HG03039 (cell line): ENCODE results near the gene ME3.

Experiments
- ATAC-seq: cut with Tn5 transposase; IDR thresholded peaks from one replicate; pipeline ENCODE4 v1.9.1; 2021; ENCODE audit warnings: mild to moderate bottlenecking, moderate library complexity; ENCODE audit not compliant: unreplicated experiment

The ME3 gene

DNA sequence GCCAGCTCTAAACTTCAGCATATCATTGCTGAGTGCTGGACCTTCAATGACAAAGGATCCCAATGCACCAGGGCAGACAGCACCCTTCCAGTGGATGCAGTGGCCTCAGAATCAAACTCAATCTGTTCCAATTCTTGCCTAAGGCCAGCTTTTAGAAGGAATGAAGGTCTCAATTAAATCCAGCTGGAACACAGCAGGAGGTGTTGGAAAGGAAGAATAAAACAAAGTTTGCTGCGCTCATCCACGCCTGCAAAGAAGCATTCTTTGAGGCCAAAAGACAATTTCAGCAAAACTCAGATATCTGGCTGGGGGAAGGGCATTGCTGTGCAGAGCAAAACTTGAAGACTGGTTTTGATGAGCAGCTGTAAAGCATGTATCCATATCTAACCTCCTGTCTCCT, 177.1 kb downstream of the ME3 start:
- no peak for ATAC-seq

DNA sequence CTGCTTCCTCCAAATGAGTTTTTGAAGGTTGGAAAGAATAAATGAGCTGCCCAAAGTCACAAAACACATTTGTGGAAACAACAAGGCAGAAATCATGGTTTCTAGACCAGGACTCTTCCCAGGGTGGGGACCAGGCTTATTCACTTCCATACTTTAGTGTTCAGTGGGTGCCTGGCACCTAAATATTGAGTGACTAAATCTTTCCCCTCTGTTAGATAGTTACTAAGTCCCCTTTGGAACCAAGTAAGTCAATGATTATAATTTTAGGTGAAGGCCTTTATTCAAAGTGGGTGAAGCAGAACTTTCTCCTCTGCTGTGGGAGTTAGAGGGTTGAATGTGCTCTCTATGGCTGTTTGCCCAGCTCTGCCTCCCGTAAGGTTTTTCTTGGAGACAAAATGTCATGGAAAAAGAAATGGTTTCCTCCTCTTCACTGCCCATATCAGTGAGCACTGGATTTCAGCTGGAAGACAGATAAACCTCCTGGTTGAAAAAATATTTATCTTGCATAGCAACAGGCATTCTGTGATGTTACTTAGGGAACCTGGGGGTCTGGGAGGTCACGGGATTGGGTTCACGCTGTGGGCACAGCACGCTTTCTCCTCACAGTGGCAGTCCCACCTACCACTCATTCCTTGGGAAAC, 179.9 kb downstream of the ME3 start:
- ATAC-seq, result no peak

DNA sequence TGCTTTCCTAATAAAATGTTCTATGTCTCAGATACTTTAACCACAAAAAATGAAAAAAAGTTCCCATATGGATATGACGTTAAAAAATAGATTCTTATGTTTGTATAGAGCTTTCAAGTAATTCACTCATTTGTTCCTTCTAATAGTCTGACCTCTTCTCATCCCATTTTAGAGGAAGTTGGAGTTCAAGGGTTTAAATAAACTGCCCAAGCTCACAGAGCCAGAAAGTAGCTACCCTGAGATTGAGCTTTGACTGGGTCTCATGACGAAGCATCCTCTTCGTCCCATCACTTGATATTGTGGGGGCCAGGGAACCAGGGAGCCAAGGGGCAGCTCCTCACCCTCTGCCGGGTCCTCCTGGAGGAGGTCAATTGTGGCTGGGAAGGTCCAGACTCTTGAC, 181.4 kb downstream of the ME3 start:
- no peak for ATAC-seq

DNA sequence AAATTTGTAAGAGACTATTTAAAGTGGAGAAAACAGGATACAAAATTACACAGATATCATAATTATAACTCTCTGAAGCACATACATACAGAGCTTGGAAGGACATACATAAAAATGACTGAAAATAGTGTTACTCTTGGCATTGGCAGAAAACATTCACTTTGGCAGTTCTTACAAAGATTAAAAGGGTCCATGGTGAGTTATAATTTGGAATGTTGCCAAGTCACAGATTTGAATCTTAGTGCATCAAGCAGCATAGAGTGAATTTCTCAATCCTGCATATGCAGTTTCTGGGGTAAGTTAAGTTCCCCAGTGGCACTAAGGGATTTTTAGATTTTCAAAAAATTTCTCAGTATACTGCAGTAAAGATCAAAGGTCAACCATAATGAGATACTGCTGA, 181.8 kb downstream of the ME3 start:
- no peak for ATAC-seq

DNA sequence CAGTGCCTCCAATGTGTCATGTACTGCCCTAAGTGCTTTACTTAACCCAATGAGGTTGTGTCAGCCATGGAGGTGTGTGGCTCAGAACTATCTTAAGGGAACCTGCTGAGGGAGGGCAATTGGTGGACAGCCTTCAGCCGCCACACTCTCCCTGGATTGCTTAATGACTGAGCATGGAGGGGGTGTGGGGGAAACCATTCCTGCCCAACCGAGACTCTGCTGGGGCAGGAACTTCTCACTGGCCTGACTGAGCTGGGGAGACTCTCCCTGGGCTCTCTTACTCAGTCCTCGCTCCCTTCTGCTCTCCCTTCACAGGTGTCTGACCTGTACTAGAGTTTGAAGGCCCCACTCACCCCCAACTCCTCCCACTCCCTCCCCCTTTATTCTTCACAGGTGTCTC, 183.0 kb downstream of the ME3 start:
- no peak for ATAC-seq

DNA sequence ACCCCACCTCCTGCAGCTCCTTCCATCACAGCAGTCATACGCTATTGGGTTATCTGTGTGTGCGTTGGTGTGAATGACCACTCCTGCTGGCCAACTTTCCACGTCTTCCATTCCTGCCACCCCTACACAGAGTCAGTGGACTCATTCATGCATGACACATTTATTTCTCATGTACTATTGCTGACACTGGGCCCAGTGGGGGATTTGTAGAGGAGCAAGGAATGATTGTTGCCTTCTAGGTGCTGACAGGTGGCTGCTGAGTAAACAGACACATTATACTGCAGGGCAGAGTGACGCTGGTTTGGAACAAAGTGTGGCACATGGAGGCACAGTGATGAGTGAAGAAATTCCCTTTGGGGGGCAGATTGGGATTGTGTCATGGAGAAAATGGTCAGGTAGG, 183.9 kb downstream of the ME3 start:
- ATAC-seq, result no peak

DNA sequence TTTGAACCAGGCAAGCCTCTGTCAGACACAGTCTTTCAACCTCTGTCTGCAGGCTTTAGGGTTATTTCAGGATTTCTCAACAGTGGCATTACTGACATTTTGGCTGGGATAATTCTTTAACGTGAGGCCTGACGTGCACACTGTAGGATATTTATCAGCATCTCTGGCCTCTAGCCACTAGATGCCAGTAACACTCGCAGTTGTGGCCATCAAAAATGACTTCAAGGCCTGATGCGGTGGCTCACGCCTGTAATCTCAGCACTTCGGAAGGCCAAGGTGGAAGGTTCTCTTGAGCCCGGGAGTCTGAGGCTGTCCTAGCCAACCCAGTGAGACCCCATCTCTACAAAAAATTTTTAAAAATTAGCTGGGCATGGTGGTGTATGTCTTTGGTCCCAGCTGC, 184.7 kb downstream of the ME3 start:
- no peak for ATAC-seq

DNA sequence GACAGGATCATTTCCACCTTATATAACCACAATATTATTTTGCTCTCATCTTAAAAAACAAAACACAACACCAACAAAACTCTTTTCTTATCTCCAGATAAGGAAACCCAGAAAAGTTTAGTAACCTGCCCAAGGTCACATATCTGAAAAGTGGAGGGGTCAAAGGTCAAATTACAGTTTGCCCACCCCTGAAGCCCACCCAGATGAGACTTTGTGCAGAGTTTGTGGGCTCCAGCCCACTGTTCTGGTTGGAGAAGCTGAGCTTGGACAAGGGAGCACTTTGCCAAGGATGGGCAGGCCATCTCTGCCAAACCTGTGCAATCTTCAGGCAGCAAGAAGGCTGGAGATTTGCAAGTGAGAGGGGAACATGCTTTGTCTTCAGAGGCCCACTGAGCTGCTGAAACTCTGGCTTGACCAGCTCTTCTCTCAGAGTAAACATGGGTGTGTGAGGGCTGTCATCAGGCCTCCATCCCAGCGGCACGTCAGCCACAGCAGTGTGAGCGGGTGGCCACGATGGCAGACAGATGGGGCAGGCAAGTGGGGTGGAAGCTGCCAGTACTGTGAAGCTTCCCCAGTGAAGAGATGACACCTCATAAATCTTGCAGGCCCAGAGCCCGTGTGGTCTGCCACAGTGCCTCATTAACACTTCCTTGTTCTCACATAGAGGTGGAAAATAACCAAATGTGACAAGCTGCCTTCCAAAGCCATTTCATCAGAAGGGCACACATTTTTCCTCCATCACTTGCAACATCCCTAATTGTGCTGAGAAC, 186.0 kb downstream of the ME3 start:
- ATAC-seq, result no peak

DNA sequence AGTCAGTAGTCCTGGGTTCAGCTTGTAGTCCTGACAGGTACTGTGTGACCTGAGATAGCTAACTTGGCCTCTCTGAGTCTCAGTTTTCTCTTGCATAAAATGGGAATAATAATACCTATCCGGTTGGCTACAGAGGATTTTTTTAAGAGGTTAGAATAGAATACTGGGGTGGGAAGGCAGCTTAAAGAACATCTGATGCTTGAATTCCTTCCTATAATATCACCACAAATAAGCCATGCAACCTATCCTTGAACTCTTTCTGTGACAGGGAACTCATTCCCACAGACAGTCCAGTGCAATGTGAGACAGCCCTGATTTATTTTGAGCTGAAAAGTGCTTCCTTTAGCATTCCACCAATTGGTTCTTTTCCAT, 187.6 kb downstream of the ME3 start:
- ATAC-seq, result no peak

DNA sequence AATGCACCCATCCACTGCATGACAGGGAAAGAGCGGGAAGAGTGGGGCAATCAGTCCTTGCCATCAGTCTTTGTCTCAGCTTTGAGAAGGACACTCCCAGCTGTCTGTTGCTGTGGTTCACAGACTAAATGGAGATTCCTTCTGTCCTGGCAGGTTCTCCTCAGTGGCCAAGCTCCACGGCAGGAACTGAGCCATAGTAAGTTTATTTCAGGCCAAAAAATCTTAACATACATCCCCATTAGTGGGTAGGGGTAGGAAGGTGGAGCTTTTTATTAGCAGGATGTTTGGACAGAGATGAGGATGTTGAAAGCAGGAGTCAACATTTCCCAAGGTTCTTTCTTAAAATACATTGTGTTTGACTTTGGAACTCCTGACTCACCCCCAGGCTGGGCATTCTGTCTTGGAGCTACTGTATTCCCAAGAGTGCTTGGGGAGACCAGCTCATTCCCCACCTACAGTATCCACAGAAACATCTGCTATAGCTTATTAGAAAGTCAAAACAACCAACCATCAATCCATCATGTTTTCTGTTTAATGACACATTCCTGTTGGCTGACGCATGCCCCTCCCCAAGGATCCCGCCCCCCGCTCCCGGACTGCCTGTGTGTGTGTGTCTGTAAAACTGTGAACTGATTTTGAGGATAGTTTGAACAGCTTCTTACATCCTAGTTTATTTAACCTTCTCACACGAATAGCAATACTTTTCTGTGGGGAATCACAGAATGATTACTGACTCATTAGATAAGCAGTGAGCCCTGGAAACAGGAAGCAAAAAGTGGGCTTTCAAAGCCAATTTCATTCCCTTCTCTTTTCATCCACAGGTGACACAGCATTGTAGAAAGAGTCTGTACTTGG, 188.2 kb downstream of the ME3 start:
- ATAC-seq, result no peak

DNA sequence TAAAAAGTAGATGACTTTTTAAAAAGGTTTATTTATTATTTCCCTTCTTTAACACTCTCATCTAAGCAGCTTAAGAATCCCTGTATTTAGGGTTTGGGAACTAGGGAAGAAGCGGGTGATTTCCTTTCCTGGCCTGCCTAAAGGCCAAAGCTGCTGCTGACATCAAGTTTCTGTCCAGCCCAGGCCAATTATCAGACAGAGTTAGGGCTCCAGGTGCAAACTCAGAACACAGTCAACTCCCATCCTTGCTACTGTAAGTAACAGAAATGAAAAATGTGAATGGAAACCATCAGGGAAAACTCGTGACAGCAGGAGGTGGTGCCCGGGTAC, 188.8 kb downstream of the ME3 start:
- no peak for ATAC-seq

DNA sequence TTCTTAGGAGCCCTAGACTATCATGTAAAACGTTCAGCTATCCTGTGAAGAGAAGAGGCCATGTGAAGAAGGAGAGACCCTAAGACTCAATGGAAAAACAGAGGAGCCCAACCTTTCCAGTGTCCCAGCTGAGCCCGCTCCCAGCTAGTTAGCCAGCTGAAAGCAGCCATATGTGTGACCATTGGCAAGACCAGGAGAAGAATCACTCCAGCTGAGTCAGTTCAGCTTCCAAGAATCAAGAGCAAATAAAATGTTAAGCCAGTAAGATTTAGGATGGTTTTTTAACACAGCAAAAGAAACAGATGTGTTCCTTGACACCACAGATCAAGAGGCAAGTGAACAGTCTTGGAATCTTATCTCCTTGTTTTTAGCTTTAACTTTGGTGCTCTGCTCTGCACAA, 189.7 kb downstream of the ME3 start:
- ATAC-seq, result no peak

DNA sequence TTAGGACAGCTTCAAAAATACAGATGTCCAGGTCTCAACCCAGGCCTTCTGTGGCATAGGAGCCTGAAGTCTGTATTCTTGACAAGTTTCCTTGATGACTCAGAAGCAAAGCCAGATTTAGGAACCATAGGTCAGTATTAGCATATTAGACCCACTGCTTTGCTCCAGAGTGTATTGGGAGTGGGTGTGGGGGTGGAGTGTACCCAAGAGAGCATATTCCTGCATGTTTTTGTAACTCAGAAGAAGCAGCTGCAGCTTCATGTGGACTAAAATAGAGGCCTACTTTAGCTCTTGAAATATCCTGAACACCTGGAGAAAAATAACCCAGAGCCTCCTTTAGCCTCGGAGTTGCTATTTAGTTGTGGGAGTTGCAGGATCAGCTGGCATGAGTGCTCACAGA, 191.0 kb downstream of the ME3 start:
- ATAC-seq, result peak; percentile 45

DNA sequence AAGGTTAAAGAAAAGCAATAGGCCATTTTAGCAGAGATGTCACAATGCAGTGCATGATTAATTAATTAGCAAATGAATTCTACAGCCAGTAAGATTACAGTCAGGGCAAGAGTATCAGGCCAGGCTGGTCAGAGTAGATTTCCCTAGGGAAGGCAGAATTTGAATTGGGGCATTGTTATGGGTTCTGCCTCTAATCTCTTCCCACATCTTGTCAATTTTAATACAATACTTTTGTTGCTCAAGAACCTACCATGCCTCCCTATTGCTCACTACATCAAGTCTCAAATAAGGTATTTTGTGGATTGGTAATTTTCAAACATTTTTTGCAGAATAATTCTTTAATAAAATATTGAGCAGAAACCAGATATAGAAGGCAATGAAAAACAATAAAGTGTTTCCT, 194.1 kb downstream of the ME3 start:
- ATAC-seq, result no peak

DNA sequence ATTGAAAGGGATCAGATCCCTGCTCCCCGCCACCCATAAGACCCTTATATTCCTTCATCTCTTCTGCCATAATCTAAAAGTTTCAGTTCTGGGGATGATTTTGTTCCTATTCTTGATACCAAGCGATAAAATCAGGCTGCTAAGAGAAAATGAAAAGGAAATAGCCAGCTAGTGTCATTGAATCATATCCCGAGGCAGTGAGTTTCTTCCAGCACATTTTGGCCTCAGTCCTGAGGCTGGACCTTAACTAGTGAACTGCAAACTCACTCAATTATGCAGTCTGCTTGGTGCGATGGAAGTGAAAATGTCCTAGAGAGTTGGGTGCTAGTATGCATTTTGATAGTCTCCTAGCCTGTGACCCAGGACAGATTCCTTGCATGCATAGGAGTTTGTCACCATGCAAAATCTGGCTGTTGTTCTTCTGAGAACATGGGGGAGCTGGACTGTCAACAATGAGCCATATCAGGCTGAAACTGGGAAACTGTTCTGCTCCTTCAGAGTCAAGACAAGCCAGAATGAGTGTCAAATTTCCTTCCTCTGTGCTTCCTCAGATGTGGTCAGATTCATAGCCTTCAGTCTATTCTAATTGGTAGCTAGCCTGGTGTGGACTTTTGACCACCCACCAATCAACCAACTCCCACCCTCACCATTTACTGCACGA, 194.8 kb downstream of the ME3 start:
- ATAC-seq, result no peak

DNA sequence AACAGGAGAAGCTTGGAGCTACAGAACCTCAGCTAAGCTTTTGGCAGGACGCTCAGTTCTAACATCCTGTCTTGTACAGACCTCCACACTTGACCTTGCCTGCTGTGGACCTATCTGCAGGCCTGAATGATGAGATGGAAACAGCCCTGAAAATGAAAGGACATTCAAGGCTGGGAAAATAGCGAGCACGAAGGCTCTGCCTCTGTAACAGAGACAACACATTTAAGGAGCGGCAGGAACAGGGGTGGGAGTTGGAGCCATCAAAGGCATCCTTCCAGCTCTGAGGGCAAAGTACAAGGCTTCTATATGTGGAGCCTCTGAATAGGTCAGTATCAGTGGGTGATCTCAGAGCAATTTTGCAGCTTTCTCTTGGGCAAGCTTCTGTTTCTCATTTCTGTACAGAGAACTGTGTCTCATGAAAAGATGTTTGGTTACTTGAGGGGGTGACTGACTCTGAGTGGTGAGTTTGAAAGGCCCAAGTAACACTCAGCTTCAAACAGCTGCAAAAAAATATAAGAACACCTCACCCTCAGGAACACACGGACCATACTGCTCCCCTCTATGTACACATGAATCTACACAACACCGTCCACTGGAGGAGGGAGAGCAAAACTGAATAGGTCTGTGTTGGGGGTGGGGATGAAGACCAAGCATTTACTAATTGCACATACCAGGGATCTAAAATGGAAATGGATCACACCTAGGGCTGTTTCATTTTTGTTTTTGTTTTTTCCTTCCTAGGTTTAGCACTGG, 196.1 kb downstream of the ME3 start:
- no peak for ATAC-seq

DNA sequence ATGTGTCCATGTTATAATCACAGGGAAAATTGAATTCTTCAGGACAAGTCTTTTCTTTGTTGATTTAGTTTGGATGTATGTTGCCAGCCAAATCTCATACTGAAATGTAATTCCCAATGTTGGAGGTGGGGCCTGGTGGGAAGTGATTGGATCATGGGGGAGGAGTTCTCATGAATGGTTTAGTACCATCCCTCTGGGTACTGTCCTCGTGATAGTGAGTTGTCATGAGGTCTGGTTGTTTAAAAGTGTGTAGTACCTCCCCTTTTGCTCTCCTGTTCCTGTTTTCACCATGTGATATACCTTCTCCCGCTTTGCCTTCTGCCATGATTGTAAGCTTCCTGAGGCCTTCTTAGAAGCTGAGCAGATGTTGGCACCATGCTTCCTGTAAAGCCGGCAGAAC, 197.4 kb downstream of the ME3 start:
- no peak for ATAC-seq

DNA sequence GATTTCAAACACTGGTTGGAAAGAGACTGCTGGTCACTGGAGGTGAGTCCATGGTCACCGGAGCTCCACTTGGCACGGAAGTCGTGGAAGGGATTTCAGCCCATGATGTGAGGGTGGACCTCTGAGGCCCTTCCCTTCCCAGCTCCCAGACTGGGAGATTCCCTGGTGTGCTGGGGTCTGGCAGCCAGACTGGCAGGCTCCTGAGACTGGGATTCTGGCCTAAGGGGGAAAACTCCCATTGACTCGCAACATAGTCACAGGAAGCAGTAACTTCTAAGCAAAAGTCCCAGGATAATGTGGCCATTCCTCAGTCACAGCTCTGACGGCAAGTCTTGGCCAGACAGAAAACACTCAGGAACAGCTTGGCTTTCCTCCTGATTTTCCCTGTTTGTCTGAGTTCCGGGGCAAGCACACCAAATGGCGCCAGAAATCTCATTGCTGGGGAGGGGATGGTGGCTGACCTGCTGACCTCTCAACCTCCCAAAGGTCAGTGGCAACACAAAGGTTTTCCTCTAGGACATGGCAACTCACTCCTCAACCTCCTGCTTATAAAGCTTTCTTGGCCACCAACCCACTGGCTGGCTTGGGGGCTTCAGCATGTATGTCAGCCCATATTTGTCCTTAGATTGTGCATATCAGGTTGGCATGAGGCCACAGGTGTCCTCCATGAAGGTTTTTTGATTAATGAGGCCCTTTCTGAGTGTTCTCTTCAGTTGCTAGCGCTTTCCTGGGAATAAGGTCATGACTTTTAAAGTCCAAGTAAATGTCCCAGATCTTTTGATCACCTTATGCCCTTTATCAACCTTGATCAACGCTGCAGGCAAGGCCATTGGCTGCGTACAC, 198.2 kb downstream of the ME3 start:
- ATAC-seq, result no peak

DNA sequence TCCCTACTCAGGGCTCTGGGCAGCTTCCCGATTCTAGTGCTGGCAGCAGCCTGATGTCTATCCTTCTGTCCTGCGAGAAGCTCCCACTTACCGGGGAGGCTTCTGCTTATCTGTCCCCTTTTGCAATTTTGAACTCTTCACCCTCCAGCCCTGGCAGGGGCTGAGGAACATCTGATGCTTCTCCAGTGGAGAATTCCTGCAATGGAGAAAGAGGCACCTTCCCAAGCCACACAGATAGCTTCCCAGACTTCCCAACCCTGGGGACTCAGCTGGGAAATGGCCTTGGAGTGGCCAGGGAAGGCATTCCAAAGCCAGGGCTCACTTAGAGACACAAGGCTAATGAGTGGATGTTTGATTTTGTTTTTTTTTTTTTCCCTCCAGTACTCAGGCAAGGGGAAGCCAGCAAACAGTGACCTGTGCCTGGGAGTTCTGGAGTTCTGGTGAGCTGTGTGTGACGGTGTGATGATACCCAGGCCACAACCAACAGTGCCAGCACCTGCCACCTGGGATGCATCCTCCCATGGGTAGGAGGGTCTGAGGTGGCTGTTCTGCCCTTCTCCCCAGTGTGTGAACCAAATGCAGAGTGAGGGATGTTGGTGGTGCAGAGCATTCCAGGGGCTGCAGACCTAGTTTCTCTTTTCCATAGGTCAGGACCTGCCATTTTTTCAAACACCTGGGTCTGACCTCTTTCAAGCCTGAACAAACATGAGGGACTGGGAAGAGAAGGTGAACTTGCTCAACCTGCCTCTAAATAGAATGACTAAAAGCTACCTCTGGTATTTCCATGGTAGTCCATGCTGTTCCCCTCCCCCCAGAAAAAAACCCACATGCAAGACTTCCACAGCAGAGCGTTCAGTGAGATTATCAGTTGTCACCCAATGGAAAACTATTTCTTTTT, 202.7 kb downstream of the ME3 start:
- ATAC-seq, result no peak
